Kidney tubule cell (primary cell): Measurements from ENCODE around the gene CCR5AS.
"Not testable (repeated sequence)": the region's sequence is repeated elsewhere in the genome, so short reads cannot be mapped to it uniquely, and the experiment has no call there.

Source experiments
- DNase-seq: peaks from one replicate; pipeline ENCODE4 v3.0.0-alpha.2; 2018; ENCODE audit warnings: low spot score

CCR5AS gene

DNA sequence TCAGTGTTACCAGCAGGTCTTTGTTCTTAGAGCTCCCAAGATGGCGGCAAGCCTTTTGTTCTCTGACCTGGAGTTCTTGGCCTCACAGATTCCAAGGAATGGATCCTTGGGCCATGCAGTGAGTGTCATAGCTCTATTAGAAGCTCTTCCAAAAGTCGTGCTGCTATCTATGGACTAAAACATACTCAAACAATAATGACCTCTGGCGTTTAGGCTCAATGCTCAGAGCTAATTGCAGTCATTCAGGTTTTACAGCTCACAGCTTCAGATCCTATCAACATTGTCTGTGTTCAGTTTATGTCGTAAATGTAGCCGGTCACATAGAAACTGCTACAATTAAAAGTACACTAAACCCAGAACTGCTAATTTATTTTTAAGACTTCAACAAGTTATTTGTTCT, 22.4 kb upstream of the CCR5AS start:
- no peak for DNase-seq

DNA sequence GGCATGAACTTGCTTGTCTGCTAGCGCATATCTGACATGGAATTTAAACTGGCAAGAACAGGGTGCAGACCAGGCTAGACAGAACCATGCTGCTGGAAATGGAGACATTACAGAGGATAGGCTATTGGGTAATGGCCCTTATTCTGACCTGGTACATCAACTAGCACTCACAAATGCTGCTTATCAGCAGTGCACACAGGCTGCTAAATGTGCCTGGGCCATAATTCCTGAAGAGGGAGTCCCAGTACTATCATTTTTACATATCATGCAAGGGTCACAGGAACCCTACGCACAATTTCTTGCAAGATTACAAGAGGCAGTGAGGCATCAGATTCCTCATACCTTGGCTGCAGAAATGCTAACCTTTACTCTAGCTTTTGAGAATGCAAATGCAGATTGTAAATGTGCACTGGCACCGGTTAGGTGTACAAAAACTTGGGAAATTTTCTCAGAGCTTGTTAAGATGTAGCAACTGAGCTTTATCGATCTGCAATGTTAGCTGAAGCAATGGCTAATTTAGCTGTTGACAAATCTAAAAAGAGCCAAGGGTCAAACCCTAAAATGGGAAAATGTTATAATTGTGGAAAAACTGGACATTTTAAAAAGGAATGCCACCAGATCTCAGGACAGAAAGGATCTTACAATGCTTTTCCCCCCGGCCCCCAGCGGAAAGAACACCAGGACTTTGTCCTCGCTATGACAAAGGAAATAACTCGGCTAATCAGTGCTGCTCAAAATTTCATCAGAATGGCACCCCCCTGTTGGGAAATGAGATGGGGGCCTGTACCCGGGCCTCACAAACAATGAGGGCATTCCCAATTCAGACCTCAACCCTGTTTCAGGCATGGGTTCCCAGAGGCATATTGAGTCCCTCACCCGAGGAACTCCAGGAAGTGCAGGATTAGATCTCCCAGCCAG, 21.3 kb upstream of the CCR5AS start:
- DNase-seq, result no peak

DNA sequence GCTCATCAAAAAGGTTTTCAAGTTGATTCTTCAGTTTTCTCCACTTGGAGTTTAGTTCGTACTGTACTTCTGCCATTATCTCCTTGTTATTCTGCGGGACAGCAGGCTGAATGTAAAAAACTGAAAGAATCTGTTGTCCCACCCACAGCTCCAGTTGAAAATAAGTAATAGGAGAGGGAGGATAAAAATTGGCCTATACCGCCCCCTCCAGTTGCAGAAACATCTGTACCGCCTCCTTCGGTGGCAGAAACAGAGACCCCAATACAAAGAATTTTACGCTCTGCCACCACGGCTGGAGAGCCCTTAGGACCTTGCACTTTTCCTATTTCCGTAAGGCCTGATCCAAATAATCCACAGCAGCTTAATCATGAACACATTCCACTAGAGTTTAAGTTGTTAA, 20.5 kb upstream of the CCR5AS start:
- DNase-seq, result not testable (repeated sequence)

- DNase-seq, result peak; percentile 22
These were observed 19.6 kb upstream of the CCR5AS start for GRCh38 chr3:46426476-46426875.

DNA sequence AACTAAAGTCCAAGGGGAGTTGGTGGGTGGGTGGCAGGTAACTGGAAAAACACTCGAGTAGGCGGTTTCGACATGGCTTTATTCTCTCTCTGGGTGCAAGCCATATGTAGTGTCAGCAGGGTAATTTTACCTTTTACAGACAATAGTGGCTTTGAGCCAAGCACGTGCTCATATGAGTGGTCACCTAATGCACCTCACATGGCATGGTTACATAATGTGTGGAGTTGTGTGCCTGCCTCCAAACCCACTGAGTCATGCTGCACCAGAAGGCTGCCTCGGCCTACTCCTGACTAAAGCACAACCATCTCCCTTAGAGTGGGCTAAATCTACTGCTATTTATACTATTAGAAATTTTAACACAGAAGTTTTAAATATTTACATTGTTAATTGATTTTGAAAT, 16.7 kb upstream of the CCR5AS start:
- peak; percentile 85 for DNase-seq

DNA sequence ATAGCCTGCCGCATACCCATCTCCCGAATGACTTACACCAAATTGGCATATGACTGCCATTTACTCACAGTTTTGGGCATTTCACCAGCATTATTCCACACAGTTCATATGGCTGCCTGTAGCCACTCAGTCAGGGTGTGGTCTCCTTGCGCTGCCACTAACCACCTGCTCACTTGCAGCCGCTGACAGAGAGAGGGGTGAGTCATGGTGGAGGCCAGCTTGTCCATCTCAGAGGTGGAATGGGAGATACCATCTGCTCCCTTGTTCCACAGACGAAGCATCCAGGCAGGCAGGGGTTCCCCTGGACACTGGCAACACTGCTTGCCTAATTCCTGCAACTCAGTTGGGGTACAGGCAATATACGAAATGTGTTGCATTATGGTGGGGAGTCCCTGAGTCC, 15.8 kb upstream of the CCR5AS start:
- peak; percentile 52 for DNase-seq

GRCh38 chr3:46420931-46421330, 14.1 kb upstream of the CCR5AS start:
- no peak for DNase-seq

DNA sequence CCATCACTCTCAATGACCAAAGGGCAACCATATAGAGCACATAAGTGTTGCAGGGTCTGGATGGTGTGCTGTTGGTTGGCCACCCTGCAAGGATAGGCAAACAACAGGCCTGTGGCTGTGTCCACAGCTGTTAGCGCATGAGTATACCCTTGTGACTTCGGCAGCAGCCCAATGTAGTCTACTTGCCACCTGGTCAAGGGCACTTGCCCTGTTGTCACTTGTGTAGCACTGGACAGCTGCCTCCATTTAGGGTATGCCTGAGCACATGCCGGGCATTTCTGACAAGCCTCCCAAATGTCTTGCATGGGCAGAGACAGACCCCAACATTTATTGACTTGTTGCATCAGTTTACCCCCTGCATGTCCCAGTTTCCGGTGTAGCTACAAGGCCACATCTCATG, 12.9 kb upstream of the CCR5AS start:
- no peak for DNase-seq

GRCh38 chr3:46417841-46418611, 11.2 kb upstream of the CCR5AS start:
- DNase-seq, result no peak

DNA sequence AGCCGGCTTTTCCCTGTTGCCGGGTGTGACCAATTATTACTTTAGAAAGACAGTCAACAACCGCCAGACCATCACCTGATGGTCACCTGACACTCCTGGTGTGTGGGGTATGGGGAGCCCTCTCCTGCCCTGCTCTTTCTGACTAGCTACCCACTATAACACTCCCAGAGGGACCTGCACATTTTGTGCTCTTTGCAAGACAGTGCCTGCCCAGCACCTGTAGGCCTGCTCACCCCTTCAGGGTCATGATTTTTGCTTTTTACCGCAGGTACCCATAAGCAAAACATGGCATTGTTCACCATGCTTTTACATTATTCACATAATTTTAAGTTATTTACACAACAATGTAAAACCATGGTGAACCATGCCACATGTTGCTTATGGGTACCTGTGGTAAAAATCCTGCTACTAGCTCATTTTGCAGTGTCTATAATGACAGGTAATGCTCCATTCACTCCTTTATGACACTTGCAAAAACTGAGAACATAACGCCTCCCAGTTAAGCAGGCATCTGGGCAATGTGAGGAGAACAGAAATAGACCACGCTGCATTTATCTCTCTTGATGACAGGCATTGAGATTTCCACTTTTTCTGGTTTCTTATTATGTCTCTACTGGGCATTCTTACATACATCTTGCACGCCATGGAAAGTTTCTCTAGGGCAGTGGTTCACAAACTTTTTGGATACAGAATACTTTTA, 10.1 kb upstream of the CCR5AS start:
- DNase-seq, result no peak

- DNase-seq, result no peak
These were observed 9.4 kb upstream of the CCR5AS start for GRCh38 chr3:46416125-46416810.

- DNase-seq, result no peak
These were observed 7.9 kb upstream of the CCR5AS start for GRCh38 chr3:46414739-46415138.

- no peak for DNase-seq
These were observed 7.1 kb upstream of the CCR5AS start for GRCh38 chr3:46413951-46414350.

GRCh38 chr3:46412786-46413298, 6.0 kb upstream of the CCR5AS start:
- DNase-seq, result no peak

DNA sequence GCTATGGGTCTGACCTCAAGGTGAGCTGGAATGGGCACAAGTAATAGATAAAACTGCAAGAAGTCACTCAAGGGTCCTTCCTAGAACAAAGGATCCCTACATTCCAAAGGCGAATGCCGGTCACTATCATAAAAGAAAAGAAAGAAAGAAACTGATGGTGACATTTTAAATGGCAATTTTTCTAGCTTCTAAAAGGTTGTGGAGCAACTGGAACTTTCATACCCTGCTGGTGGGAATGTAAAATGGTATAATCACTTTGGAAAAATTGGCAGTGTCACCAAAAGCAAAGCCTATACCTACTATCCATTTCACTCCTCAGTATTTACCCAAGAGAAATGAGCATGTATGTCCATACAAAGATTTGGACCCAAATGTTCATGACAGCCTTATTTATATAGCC, 4.4 kb upstream of the CCR5AS start:
- DNase-seq, result no peak

GRCh38 chr3:46410669-46411068, 3.8 kb upstream of the CCR5AS start:
- no peak for DNase-seq

- no peak for DNase-seq
These were observed 3.0 kb upstream of the CCR5AS start for GRCh38 chr3:46409739-46410489.

DNA sequence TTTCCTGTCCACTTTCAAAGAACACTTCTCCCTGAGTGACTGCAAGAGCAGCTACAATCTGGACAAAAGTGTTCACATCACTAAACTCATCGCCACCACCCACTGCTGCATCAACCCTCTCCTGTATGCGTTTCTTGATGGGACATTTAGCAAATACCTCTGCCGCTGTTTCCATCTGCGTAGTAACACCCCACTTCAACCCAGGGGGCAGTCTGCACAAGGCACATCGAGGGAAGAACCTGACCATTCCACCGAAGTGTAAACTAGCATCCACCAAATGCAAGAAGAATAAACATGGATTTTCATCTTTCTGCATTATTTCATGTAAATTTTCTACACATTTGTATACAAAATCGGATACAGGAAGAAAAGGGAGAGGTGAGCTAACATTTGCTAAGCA, 2.0 kb upstream of the CCR5AS start:
- DNase-seq, result no peak

GRCh38 chr3:46407970-46408369, 1.1 kb upstream of the CCR5AS start:
- DNase-seq, result no peak

DNA sequence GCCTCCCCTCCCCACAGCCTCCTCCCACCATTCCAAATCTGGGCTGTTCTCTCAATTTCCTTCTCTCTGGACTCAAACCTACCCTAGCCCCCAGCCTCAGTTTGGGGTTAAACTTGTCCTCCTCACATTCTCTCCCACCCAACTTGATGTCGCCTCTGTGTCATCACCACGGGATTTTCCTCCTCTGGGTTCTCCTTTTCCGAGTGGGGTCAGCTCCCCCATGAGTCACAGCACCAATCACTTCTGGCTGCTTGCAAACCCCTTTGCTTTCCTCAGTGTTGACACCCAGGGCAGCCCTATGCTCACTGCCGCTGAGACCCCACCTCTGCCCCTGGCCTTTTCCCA, 451 bp downstream of the CCR5AS start:
- no peak for DNase-seq

- DNase-seq, result peak; percentile 50
These were observed 1.4 kb downstream of the CCR5AS start for GRCh38 chr3:46405301-46406019.
